ENCODE results near the gene AP2M1. TPM values are rescaled to one million over a fixed set of nuclear protein-coding genes. Genes with fewer than 3 reads are reported as not detected.

Gene AP2M1
- total and polyA plus RNA-seq, 10 of the 15 experiments (the other 5 are each of a cell fraction or from before 2014, with no cell fraction given): 65.6 to 356 (median 161) TPM

DNA sequence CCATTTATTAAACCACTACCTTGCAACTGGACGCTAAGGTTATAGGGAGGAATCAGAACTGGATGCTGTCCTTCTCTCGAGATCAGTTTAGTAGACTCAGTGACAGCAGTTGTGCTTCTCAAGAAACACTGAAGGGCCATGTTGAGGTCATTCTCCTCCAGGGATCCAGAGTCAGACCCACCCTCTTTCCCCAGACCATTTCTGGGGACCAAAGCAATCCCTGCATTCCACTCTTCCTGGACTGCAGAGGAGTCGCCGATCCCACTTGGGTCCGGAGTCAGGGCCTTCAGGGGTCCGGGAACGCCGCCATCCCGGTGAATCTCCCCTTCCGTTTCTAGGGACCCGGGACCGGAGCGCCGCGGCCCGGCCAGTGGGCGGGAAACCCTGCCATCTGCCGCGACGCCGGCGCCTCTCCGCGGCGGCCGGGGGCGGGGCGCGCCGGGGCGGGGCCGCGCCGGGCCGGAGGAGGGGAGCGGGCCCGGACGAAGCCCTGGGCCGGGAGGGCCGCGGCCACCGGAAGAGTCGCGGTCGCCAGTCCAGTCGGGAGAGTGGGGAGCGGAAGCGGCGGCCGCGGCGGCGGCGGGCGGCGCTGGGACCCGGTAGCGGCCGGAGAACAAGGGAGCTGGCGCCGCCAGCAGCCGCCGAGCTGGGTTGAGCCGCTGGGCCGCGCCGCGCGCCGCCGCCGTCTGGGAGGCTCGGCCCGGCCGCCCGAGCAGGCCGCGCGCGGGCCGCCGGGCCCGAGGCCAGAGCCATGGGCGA is 19.6 kb upstream of the AP2M1 start, which contains the start of gene DVL3 (continued):
- TF ChIP-seq RAD21 (IDR thresholded peaks at IDR 0.05; ENCODE audit: insufficient read depth, low read depth, low read length) (no peak), MXI1 (IDR thresholded peaks at IDR 0.05; ENCODE audit: low read depth, low read length) (0 out of 2 replicates have a peak, but pooled peaks have one; percentile 54), SP1 (IDR thresholded peaks at IDR 0.05; ENCODE audit: low read depth, low read length) (peak; percentile 41), PAX5 (IDR thresholded peaks at IDR 0.05; ENCODE audit: borderline replicate concordance, low read depth, low read length) (no peak), IRF4 (IDR thresholded peaks at IDR 0.05; ENCODE audit: low read depth, low read length) (no peak), TBL1XR1 (IDR thresholded peaks at IDR 0.05; ENCODE audit: low read depth, low read length) (no peak), CHD2 (IDR thresholded peaks at IDR 0.05; ENCODE audit: borderline replicate concordance, low read depth, low read length) (0 out of 2 replicates have a peak, but pooled peaks have one; percentile 22), CEBPB (IDR thresholded peaks at IDR 0.05; ENCODE audit: borderline replicate concordance in 1 of 2, low read depth in 2 of 2, low read length in 2 of 2) (no peak), EED (IDR thresholded peaks at IDR 0.05; ENCODE audit: low read depth) (no peak), ZNF384 (IDR thresholded peaks at IDR 0.05; ENCODE audit: borderline replicate concordance, low read depth, low read length) (no peak), NR2F1 (conservative IDR thresholded peaks at IDR 0.05) (peak; percentile 38; the same call in 1 of the 2 replicates)
- TF ChIP-seq, protein P1, sequence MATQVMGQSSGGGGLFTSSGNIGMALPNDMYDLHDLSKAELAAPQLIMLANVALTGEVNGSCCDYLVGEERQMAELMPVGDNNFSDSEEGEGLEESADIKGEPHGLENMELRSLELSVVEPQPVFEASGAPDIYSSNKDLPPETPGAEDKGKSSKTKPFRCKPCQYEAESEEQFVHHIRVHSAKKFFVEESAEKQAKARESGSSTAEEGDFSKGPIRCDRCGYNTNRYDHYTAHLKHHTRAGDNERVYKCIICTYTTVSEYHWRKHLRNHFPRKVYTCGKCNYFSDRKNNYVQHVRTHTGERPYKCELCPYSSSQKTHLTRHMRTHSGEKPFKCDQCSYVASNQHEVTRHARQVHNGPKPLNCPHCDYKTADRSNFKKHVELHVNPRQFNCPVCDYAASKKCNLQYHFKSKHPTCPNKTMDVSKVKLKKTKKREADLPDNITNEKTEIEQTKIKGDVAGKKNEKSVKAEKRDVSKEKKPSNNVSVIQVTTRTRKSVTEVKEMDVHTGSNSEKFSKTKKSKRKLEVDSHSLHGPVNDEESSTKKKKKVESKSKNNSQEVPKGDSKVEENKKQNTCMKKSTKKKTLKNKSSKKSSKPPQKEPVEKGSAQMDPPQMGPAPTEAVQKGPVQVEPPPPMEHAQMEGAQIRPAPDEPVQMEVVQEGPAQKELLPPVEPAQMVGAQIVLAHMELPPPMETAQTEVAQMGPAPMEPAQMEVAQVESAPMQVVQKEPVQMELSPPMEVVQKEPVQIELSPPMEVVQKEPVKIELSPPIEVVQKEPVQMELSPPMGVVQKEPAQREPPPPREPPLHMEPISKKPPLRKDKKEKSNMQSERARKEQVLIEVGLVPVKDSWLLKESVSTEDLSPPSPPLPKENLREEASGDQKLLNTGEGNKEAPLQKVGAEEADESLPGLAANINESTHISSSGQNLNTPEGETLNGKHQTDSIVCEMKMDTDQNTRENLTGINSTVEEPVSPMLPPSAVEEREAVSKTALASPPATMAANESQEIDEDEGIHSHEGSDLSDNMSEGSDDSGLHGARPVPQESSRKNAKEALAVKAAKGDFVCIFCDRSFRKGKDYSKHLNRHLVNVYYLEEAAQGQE (IDR thresholded peaks at IDR 0.05; ENCODE audit: low read depth, low read length): no peak
- TF ChIP-seq, protein P2, sequence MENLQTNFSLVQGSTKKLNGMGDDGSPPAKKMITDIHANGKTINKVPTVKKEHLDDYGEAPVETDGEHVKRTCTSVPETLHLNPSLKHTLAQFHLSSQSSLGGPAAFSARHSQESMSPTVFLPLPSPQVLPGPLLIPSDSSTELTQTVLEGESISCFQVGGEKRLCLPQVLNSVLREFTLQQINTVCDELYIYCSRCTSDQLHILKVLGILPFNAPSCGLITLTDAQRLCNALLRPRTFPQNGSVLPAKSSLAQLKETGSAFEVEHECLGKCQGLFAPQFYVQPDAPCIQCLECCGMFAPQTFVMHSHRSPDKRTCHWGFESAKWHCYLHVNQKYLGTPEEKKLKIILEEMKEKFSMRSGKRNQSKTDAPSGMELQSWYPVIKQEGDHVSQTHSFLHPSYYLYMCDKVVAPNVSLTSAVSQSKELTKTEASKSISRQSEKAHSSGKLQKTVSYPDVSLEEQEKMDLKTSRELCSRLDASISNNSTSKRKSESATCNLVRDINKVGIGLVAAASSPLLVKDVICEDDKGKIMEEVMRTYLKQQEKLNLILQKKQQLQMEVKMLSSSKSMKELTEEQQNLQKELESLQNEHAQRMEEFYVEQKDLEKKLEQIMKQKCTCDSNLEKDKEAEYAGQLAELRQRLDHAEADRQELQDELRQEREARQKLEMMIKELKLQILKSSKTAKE (IDR thresholded peaks at IDR 0.05; ENCODE audit: low read depth, poor library complexity, severe bottlenecking): no peak
- TF ChIP-seq, protein P3, sequence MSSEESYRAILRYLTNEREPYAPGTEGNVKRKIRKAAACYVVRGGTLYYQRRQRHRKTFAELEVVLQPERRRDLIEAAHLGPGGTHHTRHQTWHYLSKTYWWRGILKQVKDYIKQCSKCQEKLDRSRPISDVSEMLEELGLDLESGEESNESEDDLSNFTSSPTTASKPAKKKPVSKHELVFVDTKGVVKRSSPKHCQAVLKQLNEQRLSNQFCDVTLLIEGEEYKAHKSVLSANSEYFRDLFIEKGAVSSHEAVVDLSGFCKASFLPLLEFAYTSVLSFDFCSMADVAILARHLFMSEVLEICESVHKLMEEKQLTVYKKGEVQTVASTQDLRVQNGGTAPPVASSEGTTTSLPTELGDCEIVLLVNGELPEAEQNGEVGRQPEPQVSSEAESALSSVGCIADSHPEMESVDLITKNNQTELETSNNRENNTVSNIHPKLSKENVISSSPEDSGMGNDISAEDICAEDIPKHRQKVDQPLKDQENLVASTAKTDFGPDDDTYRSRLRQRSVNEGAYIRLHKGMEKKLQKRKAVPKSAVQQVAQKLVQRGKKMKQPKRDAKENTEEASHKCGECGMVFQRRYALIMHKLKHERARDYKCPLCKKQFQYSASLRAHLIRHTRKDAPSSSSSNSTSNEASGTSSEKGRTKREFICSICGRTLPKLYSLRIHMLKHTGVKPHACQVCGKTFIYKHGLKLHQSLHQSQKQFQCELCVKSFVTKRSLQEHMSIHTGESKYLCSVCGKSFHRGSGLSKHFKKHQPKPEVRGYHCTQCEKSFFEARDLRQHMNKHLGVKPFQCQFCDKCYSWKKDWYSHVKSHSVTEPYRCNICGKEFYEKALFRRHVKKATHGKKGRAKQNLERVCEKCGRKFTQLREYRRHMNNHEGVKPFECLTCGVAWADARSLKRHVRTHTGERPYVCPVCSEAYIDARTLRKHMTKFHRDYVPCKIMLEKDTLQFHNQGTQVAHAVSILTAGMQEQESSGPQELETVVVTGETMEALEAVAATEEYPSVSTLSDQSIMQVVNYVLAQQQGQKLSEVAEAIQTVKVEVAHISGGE (CRISPR knock-in tag; IDR thresholded peaks at IDR 0.05): no peak
- TF ChIP-seq, protein P4, sequence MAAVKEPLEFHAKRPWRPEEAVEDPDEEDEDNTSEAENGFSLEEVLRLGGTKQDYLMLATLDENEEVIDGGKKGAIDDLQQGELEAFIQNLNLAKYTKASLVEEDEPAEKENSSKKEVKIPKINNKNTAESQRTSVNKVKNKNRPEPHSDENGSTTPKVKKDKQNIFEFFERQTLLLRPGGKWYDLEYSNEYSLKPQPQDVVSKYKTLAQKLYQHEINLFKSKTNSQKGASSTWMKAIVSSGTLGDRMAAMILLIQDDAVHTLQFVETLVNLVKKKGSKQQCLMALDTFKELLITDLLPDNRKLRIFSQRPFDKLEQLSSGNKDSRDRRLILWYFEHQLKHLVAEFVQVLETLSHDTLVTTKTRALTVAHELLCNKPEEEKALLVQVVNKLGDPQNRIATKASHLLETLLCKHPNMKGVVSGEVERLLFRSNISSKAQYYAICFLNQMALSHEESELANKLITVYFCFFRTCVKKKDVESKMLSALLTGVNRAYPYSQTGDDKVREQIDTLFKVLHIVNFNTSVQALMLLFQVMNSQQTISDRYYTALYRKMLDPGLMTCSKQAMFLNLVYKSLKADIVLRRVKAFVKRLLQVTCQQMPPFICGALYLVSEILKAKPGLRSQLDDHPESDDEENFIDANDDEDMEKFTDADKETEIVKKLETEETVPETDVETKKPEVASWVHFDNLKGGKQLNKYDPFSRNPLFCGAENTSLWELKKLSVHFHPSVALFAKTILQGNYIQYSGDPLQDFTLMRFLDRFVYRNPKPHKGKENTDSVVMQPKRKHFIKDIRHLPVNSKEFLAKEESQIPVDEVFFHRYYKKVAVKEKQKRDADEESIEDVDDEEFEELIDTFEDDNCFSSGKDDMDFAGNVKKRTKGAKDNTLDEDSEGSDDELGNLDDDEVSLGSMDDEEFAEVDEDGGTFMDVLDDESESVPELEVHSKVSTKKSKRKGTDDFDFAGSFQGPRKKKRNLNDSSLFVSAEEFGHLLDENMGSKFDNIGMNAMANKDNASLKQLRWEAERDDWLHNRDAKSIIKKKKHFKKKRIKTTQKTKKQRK (IDR thresholded peaks at IDR 0.05; ENCODE audit: low read depth, low read length): no peak

All from GM12878 (cell line).